GM21515 (cell line): ENCODE measurements around the gene YBX2.

Experiments
- ATAC-seq: cut with Tn5 transposase; IDR thresholded peaks from one replicate; pipeline ENCODE4 v1.9.1; 2021; ENCODE audit not compliant: unreplicated experiment

YBX2 gene

DNA sequence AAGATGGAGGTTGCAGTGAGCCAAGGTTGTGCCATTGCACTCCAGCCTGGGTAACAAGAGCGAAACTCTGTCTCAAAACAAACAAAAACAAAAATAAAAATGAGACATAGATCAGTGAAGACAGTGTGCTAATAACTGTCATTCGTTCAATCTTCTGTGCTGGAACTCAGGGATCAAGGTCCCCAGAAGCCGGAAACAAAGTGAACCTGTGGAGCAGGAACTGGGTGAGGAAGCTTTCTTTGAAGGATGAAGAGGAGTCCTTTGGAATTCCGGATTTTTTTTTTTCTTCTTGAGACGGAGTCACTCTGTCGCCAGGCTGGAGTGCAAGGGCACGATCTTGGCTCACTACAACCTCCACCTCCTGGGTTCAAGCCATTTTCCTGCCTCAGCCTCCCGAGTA is 15.0 kb downstream of the YBX2 start:
- ATAC-seq = no peak

DNA sequence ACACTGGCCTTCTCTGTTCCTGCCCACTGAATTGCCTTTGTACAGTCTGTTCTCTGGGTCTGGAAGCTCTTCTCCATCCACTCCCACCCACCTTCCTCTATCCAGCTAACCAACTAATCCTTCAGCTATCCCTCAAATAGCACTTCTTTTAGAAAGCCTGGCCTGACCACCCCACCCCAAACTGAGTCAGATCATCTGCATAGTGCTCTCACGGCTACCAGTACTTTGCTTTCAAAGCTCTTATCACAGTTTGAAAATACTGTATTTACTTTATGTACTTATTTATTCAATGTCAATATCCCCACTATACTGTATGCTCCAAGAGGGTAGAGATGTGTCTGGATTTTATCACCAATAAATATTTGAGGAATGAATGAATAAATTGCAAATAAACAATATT is 27.7 kb downstream of the YBX2 start:
- ATAC-seq = no peak

- ATAC-seq = no peak
These were observed 30.7 kb downstream of the YBX2 start for GRCh38 chr17:7263801-7264078.

DNA sequence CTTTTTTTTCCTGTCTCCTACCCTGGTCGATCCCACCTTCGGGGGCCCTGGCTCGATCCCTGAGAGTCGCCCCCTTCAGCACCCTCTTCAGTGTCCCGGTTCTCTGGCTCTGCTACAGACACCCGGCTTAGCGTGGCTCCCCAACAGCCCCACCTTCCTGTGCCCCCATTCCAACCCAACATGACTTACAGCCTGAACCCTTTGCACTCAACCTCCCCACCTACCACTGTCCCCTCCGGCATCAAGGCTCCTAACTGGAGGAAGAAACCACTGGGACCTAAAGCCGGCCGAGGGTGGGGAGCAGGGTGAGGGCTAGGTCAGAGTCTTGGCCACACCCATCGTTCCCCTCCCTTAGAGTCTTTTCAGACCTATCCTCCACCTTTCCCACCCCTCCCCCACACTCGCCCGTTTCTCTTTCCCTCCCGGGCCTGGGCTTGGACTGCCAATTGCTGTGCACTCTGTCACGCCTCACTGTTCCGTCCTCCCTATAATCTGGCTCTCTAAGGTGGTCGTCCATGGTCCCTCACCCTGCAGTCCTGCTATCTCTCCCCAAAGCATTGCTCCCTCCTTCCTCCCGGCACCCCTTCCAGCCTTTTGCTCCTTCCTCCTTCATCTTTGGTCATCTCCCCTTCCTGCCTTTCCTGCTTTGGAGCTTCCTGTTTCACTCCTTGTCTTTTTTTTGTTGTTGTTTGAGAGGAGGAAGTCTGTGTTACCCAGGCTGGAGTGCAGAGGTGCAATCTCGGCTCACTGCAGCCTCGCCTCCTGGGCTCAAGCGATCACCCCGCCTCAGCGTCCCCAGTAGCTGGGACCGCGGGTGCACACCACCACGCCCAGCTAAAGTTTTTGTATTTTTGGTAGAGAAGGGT is 31.3 kb downstream of the YBX2 start:
- ATAC-seq = no peak

DNA sequence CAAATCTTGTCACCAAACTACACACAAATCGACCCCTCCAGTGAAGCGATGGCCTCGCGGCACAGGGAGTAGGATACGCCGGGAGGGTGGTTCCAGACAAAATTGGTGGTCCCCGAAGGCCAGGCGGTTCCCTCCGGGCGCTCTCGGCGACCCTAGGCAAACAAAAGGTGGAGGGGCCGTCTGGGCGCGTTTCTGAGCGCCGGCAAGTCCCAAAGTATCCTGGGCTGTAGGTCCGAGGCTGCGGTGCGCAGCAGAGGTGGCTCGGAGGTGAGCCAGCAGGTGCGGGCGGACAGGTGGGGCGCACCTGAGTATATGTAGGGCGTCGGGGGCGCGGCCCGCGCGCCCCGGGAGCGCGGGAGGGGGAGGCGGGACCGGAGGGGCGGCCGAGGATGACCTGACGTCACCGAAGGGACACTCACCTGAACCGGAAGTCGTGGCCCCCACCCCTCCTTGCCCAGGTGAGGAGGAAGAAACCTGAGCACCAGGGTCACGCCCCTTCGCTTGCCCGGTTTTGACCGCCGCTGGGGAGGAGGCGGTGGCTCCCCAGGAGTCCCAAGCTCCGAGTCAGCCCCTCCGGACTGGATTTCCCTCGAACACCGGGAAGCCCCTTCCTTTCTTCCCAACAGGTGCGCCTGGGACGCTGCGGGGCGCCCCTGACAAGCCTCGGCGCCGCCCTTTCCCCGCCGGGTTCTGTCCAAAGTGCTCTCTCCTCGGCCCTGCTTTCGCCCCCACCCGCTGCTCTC is 32.1 kb downstream of the YBX2 start, which contains the start of gene CLDN7:
TSS of gene CLDN7 (minus strand) at position 287 of the 743 bp plus-strand sequence. CDS start 435 bp downstream, outside the sequence.
- no peak for ATAC-seq

GRCh38 chr17:7261379-7262191 is 32.9 kb downstream of the YBX2 start:
- ATAC-seq = no peak

DNA sequence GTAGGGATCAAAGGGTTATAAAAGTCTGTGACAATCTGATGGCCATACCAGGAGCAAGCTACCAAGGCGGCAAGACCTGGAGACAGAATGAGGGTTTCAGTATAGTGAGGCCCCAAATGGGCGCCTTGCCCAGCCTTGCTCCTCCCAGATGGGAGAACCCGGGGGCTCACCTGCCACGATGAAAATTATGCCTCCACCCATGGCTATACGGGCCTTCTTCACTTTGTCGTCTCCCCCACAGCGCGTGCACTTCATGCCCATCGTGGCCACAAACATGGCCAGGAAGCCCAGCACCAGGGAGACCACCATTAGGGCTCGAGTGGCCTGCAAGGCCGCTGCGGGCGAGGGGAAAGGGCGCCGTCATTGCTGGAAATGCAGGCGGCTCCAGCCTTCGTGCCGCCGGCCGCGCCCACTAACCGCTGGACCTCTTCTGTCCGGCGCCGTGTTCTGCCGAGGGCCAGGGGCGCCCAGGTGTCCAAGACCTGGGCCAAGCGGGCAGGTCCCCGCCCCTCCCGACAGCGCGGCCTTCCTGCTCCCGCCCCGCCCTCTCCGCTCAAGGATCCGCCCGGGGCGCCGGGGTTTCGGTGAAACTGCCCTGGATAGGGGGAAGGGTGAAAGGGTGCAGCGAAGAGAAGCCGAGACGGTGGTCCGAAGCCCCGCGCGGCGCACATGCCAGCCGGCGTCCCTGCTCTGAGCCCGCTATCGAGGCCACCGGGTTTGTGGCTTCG is 33.6 kb downstream of the YBX2 start:
- no peak for ATAC-seq

GRCh38 chr17:7260151-7260550 is 34.3 kb downstream of the YBX2 start:
- ATAC-seq = no peak

DNA sequence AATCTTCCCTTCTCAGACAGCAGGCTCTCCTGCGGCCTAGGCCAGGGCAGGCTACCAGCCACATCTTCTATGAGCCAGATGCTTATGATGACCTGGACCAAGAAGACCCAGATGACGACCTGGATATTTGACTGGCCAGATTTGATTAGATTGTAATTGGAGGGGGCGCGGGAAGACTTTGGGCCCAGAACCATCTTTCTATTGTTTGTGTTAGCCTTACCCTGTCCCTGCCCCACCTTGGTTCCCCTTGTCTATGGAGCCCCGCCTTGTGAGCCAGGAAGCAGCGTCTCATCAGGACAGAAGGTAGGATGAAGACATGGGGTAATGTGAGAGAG is 34.9 kb downstream of the YBX2 start:
- no peak for ATAC-seq

GRCh38 chr17:7258731-7259554 is 35.5 kb downstream of the YBX2 start:
- no peak for ATAC-seq

GRCh38 chr17:7256766-7257456 is 37.5 kb downstream of the YBX2 start:
- no peak for ATAC-seq

DNA sequence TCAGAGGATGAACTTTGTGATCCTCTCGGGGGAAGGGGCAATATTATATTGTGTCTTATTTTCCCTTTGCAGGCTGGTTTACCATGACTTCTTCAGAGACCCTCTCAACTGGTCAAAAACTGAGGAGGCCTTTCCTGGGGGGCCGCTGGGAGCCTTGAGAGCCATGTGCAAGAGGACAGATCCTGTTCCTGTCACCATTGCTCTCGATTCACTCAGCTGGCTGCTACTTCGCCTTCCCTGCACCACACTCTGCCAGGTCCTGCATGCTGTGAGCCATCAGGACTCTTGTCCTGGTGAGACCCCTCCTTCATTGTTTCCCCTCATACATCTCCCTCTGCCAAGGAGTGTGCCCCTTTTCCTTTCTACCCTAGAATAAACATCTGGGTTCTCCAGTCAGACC is 39.9 kb downstream of the YBX2 start:
- ATAC-seq = no peak

GRCh38 chr17:7253082-7253481 is 41.4 kb downstream of the YBX2 start:
- ATAC-seq = no peak

DNA sequence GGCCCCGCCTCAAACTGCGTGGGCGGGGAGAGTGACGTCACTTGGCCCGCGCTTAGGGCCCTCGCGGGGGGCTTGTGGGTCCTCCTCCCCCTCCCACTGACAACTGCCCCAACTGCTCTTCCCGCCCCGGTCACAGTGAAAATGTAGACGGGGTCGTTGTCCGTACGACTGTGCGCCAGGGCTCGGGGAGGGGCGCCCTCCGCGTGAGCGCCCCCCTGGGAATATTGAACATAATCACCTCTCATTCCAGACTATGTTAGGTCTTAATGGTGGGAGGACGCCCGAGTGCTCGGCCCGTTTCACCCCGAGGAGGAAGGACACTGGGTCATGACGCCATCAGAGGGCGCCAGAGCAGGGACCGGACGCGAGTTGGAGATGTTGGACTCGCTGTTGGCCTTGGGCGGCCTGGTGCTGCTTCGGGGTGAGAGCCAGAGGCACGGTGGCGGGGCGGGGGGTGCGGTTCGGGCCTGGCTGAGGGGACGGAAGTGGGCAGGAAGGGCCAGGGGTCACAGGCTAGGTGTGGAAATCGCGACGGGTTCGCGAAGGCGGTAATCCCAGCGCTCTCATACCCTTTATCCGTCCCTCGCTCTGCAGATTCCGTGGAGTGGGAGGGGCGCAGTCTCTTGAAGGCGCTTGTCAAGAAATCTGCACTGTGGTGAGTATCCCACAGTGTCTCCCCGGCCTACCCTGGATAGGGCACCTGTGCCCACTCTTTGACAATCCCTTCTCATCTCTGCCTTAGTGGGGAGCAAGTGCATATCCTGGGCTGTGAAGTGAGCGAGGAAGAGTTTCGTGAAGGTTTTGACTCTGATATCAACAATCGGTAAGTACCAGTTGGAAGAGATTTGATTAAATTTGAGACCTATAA is 42.0 kb downstream of the YBX2 start, which contains the start of gene ELP5:
TSS of gene ELP5 (plus strand) at position 40 of the 868 bp plus-strand sequence. CDS start at position 376, 336 bp downstream.
- ATAC-seq = peak; percentile 46

- peak; percentile 78 for ATAC-seq
These were observed 42.7 kb downstream of the YBX2 start, which contains the start of gene CTDNEP1 for GRCh38 chr17:7251661-7252175. CTDNEP1 (minus strand) TSS chr17:7251734; CDS start chr17:7251296, 438 bp downstream.

- ATAC-seq = no peak
These were observed 43.5 kb downstream of the YBX2 start for GRCh38 chr17:7250695-7251627.

DNA sequence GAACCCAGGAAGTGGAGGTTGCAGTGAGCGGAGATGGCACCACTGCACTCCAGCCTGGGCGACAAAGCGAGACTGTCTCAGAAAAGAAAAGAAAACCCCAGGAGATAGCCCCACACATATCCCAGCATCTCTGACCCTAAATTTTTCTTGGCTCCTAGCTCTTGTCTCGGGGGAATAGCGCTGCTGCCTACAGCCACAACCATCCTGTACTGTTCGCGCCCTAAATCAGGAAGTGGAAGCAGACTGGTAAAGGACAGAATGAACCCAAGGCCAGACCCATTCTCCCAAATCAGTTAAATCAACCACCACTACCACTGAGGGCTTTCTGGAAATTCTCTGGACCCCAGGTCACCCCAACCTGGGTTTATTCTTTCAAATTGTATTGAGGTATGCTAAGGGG is 44.6 kb downstream of the YBX2 start:
- no peak for ATAC-seq
